Stimulated activated CD8-positive, alpha-beta memory T cell treated with anti-CD3 and anti-CD28 coated beads, Interleukin-12 subunit alpha, Interleukin-12 subunit beta, amount 100 ng/mL, for 24 hours (primary cell): ENCODE data around the gene NCKAP1.
A peak's percentile ranks its signal among the peaks of the same experiment; 100 is the strongest.
"Not testable (repeated sequence)": the region's sequence is repeated elsewhere in the genome, so short reads cannot be mapped to it uniquely, and the experiment has no call there.

Source experiments
- DNase-seq: peaks from one replicate; pipeline ENCODE4 v3.0.0-alpha.2; 2020; ENCODE audit errors: extremely low read depth

Gene NCKAP1, protein sequence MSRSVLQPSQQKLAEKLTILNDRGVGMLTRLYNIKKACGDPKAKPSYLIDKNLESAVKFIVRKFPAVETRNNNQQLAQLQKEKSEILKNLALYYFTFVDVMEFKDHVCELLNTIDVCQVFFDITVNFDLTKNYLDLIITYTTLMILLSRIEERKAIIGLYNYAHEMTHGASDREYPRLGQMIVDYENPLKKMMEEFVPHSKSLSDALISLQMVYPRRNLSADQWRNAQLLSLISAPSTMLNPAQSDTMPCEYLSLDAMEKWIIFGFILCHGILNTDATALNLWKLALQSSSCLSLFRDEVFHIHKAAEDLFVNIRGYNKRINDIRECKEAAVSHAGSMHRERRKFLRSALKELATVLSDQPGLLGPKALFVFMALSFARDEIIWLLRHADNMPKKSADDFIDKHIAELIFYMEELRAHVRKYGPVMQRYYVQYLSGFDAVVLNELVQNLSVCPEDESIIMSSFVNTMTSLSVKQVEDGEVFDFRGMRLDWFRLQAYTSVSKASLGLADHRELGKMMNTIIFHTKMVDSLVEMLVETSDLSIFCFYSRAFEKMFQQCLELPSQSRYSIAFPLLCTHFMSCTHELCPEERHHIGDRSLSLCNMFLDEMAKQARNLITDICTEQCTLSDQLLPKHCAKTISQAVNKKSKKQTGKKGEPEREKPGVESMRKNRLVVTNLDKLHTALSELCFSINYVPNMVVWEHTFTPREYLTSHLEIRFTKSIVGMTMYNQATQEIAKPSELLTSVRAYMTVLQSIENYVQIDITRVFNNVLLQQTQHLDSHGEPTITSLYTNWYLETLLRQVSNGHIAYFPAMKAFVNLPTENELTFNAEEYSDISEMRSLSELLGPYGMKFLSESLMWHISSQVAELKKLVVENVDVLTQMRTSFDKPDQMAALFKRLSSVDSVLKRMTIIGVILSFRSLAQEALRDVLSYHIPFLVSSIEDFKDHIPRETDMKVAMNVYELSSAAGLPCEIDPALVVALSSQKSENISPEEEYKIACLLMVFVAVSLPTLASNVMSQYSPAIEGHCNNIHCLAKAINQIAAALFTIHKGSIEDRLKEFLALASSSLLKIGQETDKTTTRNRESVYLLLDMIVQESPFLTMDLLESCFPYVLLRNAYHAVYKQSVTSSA

DNA sequence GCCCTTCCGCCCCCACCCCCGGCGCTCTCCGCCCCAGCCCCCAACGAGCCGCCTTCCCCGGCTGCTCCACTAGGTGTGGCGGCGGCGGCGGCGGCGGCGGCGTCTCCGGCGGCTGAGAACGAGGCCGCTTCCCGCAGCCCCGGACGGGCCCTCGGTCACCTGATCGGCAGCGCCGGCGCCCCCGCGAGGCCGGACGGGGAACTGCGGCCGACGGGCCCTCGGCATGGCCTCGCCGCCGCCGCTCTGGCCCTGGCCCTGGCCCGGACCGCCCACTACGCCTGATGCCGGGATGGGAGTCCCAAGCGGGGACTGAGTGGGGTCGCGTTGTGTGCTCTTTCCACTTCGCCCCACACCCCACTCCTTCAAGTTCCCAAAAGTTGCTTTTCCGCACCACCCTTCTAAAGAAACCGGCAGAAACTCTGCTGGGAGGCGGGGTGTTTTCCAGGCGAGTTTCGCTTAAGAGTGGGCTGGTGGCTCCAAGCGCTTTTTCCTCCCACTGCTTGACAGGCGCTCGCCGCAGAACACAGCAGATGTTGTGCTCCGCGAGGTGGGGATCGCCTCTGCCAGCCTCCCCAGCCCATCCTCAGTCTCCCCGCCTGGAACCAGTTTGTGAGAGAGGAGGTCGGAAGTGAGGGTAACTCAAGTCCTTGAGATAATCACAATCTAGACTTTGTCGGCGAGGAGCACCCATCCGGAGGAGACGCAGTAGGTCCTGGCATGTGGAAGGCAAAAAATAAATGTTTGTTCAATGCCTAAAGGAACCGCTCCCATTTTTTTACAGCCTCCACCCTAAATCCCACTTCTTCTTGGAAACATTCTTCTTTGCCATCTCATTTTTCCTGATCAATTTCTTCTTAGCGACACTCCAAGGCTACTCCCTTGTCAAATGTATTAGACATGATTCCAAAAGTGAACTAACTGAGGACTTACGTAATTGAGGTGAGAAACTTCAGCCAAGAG is at the start of gene NCKAP1:
NCKAP1 (minus strand) TSS at position 117 of the 960 bp plus-strand sequence. CDS start 358 bp downstream, outside the sequence.
- DNase-seq = peak; percentile 55

DNA sequence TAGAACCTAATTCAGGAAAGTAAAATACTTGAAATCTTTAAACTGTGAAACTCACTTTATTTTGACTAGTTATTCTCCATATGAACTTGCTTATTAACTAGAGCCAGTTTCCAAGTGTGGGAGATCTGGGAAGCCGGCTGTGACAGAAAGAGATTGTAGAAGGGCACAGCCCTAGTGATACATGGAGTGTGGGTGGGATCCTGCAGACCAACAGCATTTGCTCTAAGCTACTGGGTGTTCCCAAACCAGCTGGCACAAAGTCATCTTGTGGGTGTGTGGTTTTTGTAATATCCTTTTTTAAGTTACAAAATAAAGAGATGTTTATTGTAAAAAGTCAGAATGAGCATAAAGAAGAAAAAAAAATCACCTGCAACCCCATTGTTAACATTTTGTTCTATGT is 43.7 kb upstream of the NCKAP1 start:
- no peak for DNase-seq

DNA sequence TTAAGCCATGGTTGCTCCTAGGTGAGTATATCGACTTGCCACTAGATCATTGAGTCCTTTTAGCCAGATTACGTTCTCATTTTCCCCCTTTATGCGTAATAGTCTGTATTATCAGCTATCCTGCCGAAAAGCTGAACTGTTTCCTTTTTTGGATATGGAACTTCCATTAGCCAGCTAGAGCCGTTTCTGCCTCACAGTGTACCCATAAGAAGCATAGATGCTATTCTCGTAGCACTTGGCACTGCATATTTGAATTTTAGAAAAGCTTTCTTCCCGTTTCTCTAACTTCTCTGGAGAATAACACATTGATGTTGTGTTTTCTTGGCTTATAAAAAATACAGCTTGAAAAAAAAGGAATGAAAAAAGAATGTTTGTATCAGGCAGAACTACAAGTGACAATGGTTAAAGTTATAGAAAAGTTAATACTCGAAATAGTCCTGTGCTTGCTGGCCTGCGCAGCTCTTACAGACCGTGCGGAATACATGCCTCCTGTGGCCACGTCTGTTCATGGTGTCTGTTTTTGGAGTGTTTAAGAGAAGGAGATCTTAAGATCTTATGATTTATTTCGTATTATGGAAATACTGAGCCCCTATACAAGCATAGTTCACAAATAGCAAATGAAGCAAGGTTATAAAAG is 41.0 kb upstream of the NCKAP1 start:
- no peak for DNase-seq

DNA sequence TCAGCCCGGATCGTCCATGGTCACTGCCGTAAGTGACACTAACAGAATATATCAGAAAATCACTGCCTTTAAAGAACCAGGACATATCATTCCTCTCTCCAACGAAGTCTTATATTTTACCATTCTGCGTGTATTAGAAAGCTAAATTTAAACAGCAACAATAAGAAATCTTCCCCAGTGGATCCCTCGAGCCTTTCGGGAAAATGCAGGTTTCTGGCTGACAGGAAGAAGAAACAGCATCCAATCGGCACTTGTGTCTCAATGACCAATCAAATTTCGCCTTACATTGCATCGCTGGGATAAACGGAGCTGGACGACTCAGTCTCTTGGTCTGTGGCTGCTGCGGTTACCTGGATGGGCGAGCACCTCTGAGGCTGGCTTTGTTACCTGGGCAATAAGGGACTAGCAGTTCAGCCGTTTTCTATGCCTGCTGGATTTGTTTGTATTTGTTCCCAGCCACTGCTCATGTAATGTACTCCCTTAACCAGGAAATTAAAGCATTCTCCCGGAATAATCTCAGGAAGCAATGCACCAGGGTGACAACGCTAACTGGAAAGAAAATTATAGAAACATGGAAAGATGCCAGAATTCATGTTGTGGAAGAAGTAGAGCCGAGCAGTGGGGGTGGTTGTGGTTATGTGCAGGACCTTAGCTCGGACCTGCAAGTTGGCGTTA is 40.3 kb upstream of the NCKAP1 start, which contains the start of gene DUSP19:
DUSP19 (plus strand) TSS at position 284 of the 675 bp plus-strand sequence; CDS start at position 471, 187 bp downstream.
- DNase-seq = peak; percentile 36

DNA sequence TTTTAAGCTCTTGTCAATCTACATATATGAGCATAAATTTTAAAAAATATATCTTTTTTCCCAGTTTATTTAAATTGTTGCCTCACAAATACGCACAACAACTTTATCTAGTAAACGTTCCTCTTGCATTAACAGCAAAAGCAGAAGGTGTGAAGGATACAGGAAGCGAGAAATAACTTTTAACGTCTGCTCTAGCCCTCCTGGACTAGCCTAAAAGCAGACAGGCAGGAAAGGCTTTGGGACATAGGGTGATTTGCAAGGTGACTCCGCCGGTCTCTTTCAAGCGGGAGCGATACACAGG is 39.9 kb upstream of the NCKAP1 start:
- DNase-seq = no peak

DNA sequence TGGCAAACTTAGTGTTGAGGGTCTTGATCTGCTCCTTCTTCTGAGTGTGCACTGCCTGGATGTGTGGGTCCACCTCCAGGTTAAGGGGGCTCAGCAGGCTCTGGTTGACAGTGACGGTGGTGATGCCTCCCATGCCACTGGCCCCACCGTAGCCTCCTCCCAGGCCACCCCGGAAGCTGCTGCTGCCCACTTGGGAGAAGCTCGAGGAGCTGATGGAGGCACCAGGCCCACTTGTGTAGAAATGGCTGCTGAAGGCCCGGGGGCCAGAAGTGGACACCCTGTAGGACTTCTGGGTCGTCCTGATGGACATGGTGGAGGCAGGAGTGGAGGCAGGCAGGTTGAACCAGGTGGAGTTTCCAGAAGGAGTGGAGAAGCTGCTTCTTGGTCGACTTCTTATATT is 33.9 kb upstream of the NCKAP1 start:
- DNase-seq = no peak

DNA sequence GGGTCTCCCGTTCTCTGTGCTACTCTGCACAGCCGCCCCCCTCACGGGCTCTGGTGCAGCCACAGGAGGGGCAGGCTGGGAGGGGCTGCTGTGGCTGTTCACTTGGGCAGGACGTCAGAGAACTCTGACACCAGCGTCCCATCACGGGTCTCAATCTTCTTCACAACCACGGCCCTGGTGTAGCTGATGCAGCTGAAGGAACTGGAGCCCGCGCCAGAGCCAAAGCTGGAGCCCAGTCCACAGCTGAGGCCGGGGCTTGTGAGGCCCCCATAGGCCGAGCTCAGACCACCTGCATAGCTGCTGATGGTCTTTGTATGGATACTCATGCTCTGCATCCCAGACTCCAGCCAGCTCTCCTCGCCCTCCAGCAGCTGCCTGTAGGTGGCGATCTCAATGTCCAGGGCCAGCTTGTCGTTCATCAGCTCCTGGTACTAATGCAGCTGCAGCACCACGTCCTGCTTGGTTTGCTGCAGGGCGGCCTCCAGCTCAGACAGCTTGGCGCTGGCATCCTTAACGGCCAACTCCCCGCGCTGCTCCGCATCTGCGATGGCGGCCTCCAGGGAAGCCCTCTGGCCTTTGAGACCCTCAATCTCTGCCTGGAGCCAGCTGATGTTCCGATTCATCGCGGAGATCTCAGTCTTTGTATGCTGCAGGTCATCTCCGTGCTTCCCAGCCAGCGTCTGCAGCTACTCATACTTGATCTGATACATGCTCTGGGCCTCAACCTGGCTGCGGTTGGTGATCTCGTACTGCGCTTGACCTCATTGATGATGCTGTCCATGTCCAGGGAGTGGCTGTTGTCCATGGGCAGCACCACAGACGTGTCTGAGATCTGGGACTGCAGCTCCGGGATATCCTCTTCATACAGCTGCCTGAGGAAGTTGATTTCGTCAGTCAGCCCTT is 32.9 kb upstream of the NCKAP1 start:
- no peak for DNase-seq

DNA sequence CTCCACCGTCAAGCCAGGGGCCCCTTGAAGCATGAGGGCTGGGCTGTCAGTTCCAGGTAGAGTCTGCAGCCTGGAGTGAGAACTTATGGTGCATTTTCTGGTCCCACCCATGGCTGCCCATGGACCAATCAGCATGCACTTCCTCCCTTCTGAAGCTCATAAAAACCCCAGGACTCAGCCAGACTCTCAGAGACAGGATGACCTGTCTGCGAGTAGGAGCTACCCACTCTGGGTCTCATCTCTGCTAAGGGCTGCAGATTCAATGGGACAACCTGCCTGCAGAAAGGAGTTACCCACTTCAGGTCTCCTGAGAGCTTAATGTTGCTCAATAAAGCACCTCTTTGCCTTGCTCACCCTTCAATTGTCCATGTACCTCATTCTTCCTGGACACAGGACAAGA is 30.9 kb upstream of the NCKAP1 start:
- no peak for DNase-seq

DNA sequence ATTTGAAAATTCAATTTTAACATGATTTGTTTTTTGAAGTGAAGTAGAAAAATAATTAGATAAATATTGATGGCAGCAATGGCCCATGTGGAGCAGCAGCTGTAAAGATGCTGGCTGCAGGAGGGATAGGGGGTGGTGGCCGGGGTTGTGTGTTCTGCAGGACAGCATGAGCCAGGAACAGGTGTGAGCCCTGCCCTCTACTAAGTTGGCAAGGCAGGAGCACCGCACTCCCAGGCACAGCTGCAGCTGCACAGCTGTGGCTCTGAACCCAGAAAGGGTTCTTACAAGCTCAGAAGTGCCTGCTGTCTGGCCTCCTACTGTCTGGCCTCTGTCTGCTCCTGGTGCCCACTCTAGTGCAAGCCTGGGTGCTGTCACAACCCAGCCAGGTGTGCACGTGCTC is 30.3 kb upstream of the NCKAP1 start:
- DNase-seq = no peak

DNA sequence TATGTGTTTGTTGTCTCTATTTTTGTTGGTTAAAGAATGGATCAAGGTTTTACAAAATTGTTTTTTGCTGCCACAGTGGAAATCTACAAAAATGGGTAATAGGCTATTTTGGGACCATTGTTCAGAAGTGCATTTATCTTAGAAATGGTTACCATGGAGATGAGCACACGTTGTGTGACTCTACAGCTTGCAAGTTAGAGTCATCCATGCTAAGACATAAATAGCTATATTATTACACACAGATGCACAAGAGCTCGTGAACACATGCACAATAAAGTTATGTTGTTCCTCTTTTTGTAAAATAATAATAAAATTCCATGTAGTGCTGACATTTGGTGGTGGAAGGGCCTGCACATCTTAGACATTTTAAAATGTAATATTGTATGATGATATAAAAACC is 24.8 kb upstream of the NCKAP1 start:
- no peak for DNase-seq

DNA sequence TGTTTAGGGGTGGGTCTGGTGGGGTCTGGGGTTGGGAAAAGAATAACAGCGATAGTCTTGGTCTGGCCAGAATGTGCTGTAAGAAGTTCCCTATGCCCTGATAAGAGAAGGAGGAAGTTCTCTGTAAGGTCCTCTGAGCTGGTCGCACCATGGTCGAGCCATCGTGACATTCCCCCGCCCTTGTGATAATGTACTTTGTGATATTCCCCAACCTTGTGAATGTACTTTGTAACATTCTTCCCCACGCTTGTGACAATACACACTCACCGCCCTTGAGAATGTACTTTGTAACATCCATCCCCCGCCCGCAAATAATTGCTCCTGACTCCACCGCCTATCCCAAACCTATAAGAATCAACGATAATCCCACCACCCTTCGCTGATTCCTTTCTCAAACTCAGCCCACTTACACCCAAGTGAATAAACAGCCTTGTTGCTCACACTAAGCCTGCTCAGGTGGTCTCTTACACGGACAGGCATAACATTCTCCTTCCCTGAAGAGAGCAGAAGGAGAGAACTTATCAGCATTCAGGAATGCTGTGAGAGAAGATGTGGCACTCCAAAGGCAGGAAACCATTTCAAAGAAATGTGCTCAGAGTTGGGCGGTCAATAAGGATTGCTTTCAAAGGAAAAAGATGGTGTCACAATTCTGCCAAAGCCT is 22.4 kb upstream of the NCKAP1 start:
- no peak for DNase-seq

DNA sequence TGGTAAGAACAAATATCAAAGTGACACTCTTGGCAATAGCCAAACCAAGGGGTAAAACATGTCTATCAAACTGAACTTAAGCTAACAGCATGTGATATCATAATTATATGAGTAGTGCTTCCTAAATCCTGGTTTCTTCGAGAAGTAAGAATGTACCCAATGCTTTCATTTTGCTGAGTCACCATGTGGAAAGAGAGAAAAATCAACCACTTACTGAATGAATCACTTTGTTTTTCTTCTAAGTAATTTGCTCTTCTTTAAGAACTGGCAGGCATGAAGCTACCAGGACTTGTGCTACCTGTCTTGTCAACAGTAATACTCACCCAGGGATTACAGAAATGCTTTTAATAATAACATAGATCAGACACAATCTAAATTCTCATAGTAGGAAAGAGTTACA is 21.3 kb upstream of the NCKAP1 start:
- no peak for DNase-seq

DNA sequence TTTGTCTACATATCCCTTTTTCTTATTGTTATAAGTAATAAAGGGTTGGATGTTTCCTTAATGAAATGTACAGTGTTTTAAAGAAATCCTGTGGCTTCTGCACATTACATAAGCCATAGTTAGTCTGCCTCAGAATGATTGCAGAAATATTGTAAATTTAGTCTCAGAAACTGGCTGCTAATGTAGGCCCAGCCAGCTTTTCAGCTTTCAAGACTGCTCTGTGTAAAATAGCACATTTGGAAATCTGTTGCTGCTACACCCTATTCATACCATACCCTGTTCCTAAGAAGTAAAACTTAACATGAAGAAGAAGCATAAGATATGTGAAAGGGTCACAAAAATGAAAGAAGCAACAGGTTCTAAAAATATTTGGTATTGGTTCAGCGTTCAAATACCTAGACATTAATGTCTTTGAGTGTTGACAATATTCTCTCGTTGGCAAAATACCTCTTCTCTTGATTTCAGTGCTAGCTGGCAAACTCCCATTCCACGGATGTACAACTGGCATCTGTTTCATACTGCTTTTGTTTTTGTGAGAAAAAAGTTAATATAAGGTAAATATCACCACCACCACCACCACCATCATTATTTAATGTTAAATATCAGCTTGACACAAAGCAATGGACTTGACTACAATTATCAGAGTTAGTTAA is 19.2 kb upstream of the NCKAP1 start:
- no peak for DNase-seq

DNA sequence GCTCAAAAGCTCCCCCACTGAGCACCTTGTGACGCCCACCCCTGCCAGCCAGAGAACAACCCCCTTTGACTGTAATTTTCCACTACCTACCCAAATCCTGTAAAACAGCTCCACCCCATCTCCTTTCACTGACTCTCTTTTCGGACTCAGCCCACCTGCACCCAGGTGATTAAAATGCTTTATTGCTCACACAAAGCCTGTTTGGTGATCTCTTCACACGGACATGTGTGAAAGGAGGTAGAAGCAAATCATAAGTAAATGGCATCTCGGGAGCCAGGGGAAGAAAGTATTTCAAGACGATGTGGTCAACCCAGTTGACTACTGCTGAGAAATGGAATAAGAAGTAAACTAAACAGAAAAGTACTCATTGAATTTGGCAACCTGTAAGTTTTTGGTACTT is 11.2 kb upstream of the NCKAP1 start:
- DNase-seq = no peak

DNA sequence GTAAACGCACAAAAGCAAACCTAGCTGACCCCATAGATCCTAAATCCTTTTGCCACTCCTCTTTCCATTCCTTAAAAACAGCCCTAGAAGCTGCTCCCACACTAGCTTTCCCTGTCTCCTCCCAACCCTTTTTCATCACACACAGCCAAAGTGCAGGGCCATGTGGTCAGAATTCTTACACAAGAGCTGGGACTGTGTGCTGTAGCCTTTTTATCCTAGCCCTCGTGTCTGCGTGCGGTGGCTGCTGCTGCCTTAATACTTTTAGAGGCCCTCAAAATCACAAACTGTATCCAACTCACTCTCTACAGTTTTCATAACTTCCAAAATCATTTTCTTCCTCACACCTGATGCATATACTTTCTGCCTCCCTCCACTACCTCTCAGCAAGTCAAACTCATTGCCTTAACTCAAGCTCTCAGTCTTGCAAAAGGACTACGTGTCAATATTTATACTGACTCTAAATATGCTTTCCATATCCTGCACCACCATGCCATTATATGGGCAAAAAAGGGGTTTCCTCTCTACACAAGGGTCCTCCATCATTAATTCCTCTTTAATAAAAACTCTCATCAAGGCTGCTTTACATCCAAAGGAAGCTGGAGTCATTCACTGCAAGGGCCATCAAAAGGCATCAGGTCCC is 9.3 kb upstream of the NCKAP1 start:
- DNase-seq = not testable (repeated sequence)

DNA sequence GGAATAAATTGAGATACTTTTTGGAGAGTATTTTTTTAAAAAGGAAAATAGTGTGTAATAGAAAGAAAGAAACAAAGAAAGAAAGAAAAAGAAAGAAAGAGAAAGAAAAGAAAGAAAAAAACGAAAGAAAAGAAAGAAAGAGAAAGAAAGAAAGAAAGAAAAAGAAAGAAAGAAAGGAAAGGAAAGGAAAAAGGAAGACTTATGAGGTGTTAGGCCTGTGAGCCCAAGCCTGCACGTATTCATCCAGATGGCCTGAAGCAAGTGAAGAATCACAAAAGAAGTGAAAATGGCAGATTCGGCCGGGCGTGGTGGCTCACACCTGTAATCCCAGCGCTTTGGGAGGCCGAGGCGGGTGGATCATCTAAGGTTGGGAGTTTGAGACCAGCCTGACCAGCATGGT is 5.3 kb upstream of the NCKAP1 start:
- not testable (repeated sequence) for DNase-seq

DNA sequence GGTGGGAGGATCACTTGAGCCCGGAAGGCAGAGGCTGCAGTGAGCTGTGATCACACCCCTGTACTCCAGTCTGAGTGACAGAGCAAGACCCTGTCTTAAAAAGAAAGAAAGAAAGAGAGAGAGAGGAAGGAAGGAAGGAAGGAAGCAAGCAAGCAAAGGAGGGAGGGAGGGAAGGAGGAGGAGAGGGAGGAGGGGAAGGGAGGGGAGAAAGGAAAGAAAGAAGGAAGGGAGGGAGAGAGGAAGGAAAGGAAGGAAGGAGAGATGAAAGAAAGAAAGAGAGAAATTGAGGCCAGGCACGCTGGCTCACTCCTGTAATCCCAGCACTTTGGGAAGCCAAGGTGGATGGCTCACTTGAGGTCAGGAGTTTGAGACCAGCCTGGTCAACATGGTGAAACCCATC is 2.3 kb upstream of the NCKAP1 start:
- DNase-seq = no peak
